MCF 10A (cell line): ENCODE measurements around the gene MUC2. TPM values are rescaled to one million over a fixed set of nuclear protein-coding genes. Genes with fewer than 3 reads are reported as not detected.

ENCODE experiments used
- BruUV-seq: library from RNA; stranded (reverse); fragments of 400-500 nt; replicated peaks from 2 replicates; lab custom pipeline; 2021; lab: Mats Ljungman, UMichigan
- CTCF ChIA-PET: fragments of 300-600 bp; sonication (Branson Sonifier 250); formaldehyde crosslinking; extraction: SDS; loops from one replicate; lab custom pipeline; 2021; ENCODE audit warnings: antibody characterized with exemption, inconsistent platforms; lab: Yijun Ruan, JAX
- POLR2A ChIA-PET: fragments of 300-600, 350-650 bp; sonication (Branson Sonifier 250); formaldehyde crosslinking; extraction: SDS; loops from one replicate; lab custom pipeline; 2020; ENCODE audit warnings: antibody characterized with exemption, inconsistent platforms; lab: Yijun Ruan, JAX
- DNase-seq: peaks from one replicate; pipeline ENCODE4 v3.0.0-alpha.2; 2018; ENCODE audit not compliant: unreplicated experiment
- H3K27ac Mint-ChIP-seq: one replicate; pipeline ENCODE4 v1.8.0; 2022; ENCODE audit warnings: mild to moderate bottlenecking, low read depth, mixed read lengths; ENCODE audit not compliant: unreplicated experiment
- H3K27me3 Mint-ChIP-seq: one replicate; pipeline ENCODE4 v1.8.0; 2022; ENCODE audit warnings: mixed read lengths; ENCODE audit not compliant: insufficient read depth, unreplicated experiment
- H3K36me3 Mint-ChIP-seq: one replicate; pipeline ENCODE4 v1.8.0; 2022; ENCODE audit warnings: mild to moderate bottlenecking, moderate library complexity, mixed read lengths; ENCODE audit not compliant: insufficient read depth, unreplicated experiment
- H3K4me1 Mint-ChIP-seq: one replicate; pipeline ENCODE4 v1.8.0; 2022; ENCODE audit warnings: mixed read lengths; ENCODE audit not compliant: insufficient read depth, unreplicated experiment
- H3K4me3 Mint-ChIP-seq: one replicate; pipeline ENCODE4 v1.8.0; 2022; ENCODE audit warnings: mild to moderate bottlenecking, moderate library complexity, mixed read lengths; ENCODE audit not compliant: unreplicated experiment
- H3K9me3 Mint-ChIP-seq: one replicate; pipeline ENCODE4 v1.8.0; 2022; ENCODE audit warnings: mixed read lengths; ENCODE audit not compliant: unreplicated experiment
- intact Hi-C: fragments of 100-400 bp; cut with micrococcal nuclease; formaldehyde crosslinking; loops from 2 replicates; pipeline ENCODE4 v1.14.1; 2022
- total RNA-seq: library from RNA; stranded (reverse); gene quantifications from 2 replicates; pipeline ENCODE4 v1.2.3, GENCODE V29; 2022
- TF ChIP-seq, protein P1 (sequence below): fragments of 200-600 bp; IDR thresholded peaks from one replicate; pipeline ENCODE4 v1.8.0; 2022; ENCODE audit warnings: antibody characterized with exemption, mild to moderate bottlenecking; ENCODE audit not compliant: unreplicated experiment

Gene MUC2
- total RNA-seq, 1 experiment from 2014 or later = 0.02 TPM

DNA sequence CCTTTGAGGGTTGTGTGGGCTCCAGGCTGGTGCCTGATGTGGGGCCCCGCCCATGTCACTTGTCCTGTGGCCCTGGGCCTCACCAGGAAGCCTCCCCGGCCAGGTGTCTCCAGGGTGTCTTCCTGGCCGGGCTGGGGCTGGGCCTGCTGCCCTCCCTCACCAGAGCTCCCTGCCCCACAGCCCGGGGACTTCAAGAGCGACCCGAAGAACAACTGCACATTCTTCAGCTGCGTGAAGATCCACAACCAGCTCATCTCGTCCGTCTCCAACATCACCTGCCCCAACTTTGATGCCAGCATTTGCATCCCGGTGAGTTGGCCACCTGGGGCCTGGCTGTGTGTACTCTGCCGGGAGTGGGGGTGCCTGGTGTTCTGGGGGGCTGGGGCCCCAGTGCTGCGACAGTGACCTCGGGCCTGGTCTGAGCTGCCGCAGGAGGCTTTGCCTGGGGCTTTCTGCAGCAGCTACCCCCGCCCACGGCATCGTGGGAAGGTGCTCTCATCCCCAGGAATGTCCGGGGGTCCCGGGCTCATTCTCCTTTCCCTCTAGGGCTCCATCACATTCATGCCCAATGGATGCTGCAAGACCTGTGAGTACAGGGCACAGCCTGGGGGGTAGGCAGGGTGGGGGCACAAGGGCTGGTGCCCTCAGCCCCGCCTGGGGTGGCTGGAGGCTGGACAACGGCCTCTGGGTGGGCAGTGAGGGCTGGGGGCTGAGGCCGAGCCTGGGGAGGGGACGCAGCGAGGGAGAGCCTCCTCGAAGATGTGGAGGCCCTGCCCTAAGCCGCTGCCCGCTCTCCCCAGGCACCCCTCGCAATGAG is 34.6 kb downstream of the MUC2 start:
- POLR2A ChIA-PET = no interaction called here
- BruUV-seq = no TSS peak
- Mint-ChIP-seq H3K27ac (no peak overlapping the region), H3K4me3 (no peak overlapping the region), H3K4me1 (no peaks in the 10 kb centered on the region), H3K27me3 (no peaks in the 10 kb centered on the region), H3K9me3 (no peaks in the 10 kb centered on the region), H3K36me3 (no peaks in the 10 kb centered on the region)
- CTCF ChIA-PET = interaction anchor here (0.6 kb wide), 1 partner anchor 468 kb away, joined by 5 read pairs; no protein-coding TSS in a partner anchor
- TF ChIP-seq, protein P1, sequence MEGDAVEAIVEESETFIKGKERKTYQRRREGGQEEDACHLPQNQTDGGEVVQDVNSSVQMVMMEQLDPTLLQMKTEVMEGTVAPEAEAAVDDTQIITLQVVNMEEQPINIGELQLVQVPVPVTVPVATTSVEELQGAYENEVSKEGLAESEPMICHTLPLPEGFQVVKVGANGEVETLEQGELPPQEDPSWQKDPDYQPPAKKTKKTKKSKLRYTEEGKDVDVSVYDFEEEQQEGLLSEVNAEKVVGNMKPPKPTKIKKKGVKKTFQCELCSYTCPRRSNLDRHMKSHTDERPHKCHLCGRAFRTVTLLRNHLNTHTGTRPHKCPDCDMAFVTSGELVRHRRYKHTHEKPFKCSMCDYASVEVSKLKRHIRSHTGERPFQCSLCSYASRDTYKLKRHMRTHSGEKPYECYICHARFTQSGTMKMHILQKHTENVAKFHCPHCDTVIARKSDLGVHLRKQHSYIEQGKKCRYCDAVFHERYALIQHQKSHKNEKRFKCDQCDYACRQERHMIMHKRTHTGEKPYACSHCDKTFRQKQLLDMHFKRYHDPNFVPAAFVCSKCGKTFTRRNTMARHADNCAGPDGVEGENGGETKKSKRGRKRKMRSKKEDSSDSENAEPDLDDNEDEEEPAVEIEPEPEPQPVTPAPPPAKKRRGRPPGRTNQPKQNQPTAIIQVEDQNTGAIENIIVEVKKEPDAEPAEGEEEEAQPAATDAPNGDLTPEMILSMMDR = no peak
- DNase-seq = no peak
- intact Hi-C loops = no loop called here

DNA sequence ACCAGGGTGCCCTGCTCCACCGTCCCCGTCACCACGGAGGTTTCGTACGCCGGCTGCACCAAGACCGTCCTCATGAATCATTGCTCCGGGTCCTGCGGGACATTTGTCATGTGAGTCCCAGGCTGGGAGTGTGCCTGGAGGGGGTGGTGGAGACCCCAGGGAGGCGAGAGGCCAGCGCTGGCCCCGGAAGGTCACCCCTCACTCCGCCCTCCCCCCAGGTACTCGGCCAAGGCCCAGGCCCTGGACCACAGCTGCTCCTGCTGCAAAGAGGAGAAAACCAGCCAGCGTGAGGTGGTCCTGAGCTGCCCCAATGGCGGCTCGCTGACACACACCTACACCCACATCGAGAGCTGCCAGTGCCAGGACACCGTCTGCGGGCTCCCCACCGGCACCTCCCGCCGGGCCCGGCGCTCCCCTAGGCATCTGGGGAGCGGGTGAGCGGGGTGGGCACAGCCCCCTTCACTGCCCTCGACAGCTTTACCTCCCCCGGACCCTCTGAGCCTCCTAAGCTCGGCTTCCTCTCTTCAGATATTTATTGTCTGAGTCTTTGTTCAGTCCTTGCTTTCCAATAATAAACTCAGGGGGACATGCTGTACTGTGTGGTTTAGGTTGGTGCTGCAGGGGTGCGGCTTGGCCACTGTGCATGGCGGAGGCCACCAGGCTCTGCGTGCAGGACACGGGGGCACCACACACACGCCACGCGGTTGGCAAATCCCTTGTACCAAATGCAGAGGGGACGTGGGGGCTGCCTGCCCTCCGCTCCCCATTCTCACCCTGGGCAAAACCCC is 35.4 kb downstream of the MUC2 start:
- no peak for DNase-seq
- no TSS peak for BruUV-seq
- ChIA-PET CTCF (interaction anchor here (0.6 kb wide), 1 partner anchor 467 kb away, joined by 5 read pairs; no protein-coding TSS in a partner anchor), POLR2A (no interaction called here)
- TF ChIP-seq, protein P1 = no peak
- Mint-ChIP-seq H3K4me1 (peaks cover 6% of the 10 kb centered on the region), H3K9me3 (no peaks in the 10 kb centered on the region), H3K4me3 (no peak overlapping the region), H3K36me3 (no peaks in the 10 kb centered on the region), H3K27ac (no peak overlapping the region), H3K27me3 (peaks cover 7% of the 10 kb centered on the region)
- intact Hi-C loops = loop anchor here (5.0 to 10.0 kb wide), 2 partner anchors 95 to 407 kb away; no protein-coding TSS in a partner anchor

DNA sequence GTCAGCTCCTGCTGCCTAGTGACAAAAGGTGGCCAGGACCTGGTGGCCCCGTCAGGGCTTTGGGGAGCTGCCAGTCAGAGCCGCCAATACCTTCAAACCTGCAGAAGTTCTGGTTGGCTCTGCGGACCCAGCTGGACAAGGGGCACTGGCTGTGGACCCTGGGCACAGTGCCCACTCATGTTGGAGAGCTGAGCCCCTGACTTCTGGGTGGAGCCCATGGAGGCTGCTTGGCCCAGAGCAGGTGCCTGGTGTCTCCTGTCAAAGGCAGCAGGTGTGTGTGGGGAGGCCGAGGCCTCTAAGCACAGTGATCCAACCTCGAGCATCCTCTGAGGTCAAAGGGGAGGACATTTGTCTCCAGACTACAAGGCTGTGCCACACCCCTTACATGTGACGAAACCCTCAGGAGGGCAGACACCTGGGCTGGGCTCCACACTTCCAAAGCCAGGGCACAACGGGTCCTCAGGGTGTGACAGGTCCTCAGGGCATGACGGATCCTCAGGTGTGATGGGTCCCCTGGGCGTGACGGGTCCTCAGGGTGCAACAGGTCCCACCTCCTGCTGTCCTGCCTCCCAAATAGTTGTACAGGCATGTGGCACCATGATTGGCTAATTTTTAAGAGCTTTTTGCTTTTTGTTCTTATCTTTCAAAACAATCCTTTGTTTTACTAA is 37.0 kb downstream of the MUC2 start:
- no peak overlapping the region for H3K4me3 Mint-ChIP-seq
- POLR2A ChIA-PET = no interaction called here
- intact Hi-C loops = loop anchor here (5.0 to 10.0 kb wide), 2 partner anchors 93 to 406 kb away; no protein-coding TSS in a partner anchor
- CTCF ChIA-PET = no interaction called here
- BruUV-seq = no TSS peak
- peaks cover 6% of the 10 kb centered on the region for H3K4me1 Mint-ChIP-seq
- H3K27me3 Mint-ChIP-seq = peaks cover 18% of the 10 kb centered on the region
- H3K9me3 Mint-ChIP-seq = no peaks in the 10 kb centered on the region
- H3K27ac Mint-ChIP-seq = no peak overlapping the region
- no peak for DNase-seq
- TF ChIP-seq, protein P1 = no peak
- no peaks in the 10 kb centered on the region for H3K36me3 Mint-ChIP-seq
